HG03103 (cell line): Measurements from ENCODE around the gene STAU1.
"Not testable (repeated sequence)": the region's sequence is repeated elsewhere in the genome, so short reads cannot be mapped to it uniquely, and the experiment has no call there.

Source experiments
- ATAC-seq: cut with Tn5 transposase; IDR thresholded peaks from one replicate; pipeline ENCODE4 v1.9.1; 2021; ENCODE audit warnings: low read depth; ENCODE audit not compliant: unreplicated experiment

Gene STAU1

DNA sequence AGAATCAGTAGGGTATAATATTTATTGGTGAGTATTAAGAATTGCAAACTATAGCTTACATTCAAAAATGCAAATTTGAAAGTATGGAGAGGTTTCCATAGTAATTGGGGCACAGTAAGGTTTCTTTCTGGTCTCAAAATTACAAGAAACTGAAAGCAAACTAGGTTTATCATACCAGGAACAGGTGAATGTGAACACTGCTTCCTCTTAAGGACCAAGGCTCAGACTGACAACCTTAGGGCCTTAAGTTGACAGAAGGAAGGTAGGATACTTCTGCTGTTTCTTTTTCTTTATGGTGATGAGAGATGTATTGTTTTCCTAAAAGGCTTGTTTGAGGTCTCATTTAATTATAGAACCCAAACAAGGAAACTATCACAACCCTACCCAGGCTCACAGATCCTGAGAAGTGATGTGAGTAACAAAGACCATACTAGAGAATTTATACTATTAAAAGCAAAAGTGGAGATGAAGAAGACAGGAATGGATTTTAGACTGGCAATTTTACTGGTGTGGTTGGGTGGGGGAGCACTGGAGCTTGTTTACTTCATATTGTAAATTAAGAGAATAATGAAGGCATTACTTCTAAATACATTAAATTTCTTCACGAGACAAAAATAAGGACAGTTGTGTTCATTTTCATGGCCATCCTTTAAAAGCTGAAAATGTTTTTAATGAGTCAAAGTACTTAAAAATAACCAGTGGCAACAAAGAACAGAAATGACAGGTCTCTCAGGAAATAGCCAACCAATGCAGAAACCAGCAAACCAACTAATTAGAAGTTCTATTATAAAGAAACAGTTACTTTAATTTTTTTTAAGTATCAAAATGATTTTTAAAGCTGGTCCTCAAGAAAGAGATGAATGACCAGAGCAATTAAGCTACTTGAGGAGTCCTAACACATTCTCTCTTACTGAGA lies 21.3 kb downstream of the STAU1 start:
- peak; percentile 61 for ATAC-seq

DNA sequence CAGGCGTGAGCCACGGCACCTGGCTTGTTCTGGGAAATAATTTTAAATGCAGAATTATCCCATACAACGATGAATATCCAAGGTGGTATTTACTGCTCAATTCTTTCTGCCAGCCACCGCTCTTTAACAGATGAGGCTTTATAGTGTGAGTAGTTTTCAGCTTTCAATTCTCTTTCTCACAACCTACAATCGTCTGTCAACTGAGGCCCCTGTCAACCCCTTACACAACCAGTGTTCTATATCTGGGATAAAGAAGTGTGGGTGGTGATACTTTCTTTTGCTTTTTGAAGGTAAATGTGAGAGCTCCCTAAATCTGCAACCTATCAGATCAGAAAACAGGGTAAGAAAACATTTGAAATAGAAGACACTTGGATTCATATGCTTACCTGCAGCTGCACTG lies 22.5 kb downstream of the STAU1 start:
- ATAC-seq: no peak

DNA sequence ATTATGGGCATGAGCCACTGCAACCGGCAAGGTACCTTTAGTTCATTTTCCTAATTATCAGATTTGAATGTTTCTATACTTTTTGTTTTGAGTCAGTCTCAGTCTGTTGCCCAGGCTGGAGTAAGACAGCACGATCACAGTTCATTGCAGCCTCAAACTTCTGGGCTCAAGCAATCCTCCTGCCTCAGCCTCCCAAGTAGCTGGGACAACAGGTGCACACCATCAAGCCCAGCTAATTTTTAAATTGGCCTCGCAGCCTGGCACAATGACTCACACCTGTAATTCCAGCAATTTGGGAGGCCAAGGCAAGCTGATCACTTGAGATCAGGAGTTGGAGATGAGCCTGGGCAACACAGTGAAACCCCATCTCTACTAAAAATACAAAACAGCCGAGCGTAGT lies 24.4 kb downstream of the STAU1 start:
- ATAC-seq: no peak

DNA sequence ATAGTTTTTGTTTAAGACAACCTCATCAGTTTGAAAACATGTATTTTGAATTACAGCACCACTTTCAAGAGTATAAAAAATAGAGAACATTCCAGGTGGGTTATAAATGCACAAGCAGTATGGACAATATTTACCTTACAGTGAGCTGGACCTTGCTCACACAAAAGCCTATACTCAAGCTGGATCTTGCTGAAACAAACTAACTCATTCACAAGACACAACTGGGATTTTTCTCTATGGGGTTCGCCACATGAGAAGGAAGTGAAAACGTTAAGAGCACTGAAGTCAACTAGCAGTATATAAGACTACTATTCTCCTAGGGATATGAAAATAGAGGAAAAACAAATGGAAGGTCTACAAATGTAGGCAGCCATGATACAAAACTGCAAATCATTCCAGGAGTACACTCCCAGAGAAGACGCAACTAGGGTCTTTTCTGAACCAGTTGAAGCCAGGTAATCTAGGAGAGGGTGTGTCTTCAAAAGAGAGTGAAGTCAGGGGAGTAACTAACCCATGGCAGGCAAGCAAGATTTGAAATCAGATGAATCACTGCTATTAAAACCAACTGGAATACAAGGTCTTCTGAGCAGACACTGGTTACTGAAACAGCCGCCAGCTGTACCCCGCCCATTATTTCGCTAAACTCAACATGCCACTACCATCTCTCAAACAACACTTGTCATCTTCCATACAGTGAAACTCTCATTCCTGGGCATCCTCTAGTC lies 26.5 kb downstream of the STAU1 start:
- no peak for ATAC-seq

DNA sequence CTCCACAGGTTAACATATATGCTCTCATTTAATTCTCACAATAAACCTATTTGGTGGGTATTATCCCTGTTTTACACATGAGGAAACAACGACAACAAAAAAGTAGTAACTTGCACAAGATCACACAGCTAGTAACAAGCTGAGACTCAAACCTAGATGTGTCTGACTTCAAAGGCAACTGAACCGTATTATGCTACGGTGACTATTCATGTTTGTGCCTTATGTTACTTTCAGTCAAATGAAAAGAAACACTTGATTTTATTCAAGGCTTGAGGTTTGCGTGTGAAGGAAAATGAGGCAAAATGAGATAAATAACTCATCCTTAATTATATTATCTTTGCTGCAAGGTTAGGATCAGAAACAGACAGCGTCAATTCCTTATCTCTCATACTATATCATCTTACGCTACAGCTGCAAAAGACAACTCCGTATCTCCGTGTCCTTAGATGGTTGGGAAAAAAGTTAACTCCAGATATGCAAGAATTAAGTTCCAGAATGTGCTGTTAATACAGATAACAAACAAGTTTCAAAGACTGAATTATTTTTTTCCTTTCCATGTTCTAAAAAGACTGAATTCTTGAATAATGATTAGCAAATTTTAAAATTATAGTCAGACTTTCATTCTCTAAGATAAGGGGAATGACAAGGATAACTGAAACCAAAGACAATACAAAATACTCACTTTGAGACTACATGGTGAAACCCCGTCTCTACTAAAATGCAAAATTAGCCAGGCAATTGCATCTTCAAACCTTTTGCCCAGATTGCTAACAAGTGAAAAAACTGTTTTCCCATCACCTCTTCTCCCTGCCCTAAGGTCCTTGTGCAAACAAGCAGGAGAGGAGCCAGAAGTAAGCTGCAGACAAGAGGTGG lies 27.8 kb downstream of the STAU1 start:
- no peak for ATAC-seq

DNA sequence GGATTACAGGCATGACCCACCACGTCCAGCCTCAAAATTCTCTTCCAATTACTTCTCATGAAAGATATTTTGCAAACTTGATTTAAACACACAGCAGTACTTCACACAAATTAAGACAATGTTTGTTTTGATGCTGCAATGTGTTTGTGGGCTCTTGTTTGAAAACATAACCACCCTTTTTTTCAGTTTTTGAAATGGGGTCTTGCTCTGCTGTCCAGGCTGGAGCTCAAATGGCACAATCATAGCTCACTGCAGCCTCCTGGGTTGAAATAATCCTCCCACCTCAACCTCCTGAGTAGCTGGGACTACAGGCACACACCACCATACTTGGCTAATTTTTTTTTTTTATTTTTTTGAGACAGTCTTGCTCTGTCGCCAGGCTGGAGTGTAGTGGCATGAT lies 31.0 kb downstream of the STAU1 start:
- no peak for ATAC-seq

DNA sequence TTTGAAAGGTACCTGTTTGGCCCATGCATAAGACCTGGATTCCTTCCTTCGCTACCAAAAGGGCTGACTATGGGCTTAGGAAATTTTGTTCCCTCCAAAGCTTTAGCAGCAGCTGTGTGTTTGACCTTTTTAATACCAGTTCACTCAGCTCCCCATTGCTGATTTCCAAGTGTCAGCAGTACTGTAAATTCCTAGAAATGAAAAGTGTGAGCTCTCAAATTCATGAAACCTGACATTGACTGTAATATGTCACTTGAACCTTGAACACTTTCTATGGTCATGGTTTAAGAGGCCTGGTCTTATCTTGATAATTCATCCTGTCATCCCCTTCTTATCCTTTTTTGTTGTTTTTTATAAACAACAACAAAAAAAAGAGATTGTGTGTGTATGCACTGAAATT lies 31.7 kb downstream of the STAU1 start:
- ATAC-seq: no peak

DNA sequence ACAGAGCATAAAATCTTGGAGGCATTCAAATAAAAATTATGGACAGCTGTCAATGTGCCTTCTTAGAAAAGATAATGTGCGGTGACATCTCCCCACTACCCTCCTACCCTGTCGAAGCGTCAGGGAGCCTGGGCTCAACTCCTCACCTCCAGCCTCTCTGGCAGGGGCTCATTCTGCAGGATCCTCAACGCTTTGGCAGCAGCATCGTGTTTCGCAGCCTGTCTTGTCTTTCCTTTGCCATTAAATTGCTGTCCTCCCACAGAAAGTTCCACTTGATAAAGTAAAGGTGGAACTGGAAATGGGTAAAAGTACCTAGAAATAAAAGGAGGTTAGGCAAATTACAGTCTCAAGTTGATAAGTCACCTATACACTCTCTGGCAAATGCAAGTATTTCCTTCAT lies 36.7 kb downstream of the STAU1 start:
- no peak for ATAC-seq

DNA sequence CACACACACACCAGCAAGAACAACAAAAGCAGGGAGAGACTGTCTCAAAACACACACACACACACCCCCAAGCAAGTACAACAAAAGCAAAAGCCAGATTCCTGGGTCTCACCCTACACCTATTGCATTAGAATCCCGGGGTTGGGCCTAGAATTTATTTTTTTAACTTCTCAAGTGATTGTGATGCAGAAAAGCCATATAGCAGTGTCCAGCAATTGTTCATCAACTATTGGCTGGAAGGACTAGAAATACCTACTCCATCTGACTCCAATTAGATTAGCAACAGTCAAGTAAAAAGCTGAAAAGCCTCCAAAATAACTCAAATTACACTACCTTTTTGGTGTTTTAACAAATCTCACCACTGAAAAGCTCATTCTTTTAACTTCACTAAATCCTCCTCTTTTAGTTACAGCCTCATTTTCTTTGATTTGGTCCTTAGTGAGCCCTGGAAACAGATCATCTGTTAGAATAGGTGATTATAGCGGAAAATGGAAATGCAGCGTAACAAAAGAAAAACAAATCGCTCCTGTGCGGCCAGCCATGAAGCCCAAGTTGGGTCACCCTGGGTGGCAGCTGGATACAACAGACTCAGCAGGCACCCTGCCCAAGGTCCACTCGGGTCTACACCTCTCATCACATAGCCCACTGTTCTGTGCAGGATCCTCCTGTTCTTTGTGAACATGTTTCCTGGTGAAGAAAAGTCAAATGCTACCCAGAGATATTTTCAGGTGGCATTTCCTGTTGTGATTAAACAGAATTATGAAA lies 38.7 kb downstream of the STAU1 start:
- ATAC-seq: no peak

DNA sequence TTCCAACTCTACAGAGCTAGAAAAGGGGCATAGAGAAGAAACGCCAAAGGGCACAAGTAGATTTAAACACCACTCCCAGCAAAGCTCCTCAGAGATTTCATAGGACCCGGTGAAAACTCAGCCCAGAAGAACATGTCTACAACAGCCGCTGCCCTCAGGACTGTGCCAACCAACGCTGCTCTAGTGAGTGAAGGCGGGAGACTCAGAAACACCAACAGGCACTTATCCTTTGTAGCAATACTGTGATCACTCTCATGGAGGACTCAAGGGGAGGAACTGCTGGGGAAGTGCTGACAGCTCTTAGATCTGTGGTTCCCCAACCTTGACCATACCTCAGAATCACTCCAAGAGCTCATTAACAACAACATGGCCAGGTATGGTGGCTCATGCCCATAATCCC lies 39.5 kb downstream of the STAU1 start:
- no peak for ATAC-seq

DNA sequence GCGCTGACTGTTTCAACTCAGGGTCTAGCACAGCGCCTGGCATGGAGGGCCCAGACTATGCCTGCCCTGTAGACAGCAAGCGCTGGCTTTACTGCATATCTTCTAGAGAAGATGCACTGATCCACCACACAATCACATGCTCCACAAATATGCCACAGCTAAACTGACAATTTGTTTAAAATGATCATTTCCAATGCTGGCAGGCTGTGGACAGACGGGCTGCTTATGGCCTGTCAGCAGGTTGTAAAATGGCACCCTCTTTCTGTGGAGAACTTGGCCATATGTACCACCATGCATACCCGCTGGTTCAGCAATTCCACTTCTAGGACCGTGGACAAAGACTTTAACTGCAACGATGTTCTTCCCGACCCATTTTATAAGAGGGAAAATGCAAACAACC lies 40.8 kb downstream of the STAU1 start:
- ATAC-seq: no peak

DNA sequence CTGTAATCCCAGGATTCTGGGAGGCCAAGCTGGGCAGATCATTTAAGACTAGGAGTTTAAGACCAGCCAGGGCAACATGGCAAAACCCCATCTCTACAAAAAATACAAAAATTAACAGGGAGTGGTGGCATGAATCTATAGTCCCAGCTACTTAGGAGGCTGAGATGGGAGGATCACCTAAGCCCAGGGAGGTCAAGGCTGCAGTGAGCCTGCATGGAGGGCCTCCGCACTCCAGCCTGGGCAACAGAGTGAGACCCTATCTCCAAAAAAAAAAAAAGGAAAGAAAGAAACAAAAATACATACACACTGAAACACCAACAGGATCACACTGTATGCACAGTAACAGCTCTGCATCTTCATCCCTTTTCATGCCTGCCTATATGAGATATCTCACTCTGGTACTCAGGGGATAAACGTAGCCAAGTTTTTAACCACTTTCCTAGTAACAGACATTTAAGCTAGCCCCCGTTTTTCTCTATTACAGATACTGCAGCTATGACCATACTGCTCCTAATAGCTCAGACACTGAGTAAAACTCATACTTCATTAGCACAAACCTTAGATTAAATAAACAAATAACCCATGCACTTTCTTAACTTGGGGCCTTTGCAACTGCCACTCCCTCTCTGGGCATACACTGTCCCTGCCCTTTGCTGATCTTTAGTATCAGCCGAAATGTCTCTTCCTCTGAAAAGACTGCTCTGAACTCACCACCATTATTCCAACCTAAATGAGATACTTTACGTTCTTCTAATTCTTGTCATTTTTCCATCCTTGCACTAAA lies 41.5 kb downstream of the STAU1 start:
- no peak for ATAC-seq

DNA sequence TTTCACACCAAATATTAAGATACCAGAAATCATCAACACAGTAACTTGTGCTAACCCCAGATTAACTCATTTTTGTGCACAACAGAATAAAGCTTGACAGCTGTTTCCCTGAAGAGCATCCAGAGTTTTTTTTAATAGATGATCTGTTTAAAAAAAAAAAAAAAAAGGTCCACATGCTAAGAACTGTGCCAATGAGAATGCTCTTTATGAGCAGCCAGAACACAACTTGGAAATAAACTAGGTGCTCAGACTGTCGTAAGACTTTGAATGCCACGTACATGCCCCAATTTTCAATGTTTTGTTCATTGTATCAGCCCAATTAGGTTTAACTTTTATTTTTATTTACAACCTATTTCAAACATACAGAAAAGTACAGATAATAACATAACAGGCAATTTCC lies 47.3 kb downstream of the STAU1 start:
- no peak for ATAC-seq

DNA sequence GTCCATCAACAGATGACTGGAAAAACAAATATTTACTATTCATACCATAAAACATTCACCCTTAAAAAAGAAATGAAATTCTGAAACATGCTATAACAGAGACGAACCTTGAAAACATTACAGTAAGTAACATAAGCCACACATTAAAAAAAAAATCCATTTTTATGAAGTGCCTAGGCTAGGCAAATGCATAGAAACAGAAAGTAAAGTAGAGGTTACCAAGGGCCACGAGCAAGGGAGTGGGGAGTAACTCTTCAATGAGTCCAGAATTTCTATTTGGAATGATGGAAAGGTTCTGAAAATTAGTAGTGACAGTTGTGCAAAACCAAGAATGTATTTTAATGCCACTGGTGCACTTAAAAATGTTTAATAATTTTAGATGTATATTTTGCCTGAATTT lies 47.7 kb downstream of the STAU1 start:
- ATAC-seq: no peak

DNA sequence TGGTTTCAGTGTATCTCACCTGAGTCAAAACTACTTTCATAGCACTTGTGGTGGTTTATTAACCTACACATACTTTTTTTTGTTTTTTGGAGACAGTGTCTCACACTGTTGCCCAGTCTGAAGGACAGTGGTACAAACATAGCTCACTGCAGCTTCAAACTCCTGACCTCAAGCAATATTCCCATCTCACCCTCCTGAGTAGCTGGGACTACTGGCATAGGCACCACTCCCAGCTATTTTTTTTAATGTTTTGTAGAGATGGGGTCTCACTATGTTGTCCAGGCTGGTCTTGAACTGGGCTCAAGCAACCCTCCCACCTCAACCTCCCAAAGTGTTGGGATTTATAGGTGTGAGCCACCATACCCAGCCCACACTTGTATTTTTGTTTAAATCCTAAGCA lies 49.7 kb downstream of the STAU1 start:
- ATAC-seq: no peak

DNA sequence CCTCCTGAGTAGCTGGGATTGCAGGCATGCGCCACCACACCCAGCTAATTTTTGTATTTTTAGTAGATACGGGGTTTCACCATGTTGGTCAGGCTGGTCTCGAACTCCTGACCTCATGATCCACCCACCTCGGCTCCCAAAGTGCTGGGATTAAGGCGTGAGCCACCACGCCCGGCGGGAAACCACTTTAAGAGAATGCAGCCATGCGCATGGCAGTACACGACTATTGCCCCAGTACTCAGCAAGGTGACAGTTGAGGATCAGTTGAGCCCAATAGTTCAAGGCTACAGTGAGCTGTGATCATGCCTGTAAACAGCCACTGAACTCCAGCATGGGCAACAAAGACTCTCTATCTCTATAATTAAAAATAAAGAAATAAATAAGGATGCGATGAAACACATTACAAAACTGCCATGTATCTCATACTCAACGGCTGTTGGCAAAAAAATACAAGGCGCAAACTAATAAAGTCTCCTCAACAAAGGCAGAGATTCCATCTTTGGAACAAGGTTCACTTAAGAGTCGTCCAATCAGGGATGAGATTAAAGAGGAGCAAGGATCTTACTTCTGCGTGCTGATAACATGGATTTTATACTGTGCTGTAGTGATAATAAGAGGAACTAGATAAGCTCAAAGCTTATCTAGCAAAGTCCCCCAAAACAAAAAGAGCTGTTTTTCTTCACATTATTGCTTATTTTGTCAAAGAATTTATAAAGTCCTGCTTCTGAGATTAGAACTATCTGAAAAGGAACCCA lies 51.1 kb downstream of the STAU1 start:
- no peak for ATAC-seq

DNA sequence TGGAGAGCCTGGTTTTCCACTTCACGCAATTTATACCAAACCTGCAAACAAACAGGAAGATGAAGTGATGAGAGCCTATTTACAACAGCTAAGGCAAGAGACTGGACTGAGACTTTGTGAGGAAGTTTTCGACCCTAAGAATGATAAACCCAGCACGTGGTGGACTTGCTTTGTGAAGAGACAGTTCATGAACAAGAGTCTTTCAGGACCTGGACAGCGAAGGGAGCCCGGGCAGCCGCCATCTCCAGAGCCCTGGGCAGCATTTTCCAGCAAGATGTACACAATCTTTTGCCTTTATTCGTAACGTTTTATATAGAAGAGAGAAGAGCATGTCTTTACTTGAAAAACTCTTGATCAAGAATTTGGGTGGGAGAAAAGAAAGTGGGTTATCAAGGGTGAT lies 53.3 kb downstream of the STAU1 start:
- ATAC-seq: not testable (repeated sequence)

DNA sequence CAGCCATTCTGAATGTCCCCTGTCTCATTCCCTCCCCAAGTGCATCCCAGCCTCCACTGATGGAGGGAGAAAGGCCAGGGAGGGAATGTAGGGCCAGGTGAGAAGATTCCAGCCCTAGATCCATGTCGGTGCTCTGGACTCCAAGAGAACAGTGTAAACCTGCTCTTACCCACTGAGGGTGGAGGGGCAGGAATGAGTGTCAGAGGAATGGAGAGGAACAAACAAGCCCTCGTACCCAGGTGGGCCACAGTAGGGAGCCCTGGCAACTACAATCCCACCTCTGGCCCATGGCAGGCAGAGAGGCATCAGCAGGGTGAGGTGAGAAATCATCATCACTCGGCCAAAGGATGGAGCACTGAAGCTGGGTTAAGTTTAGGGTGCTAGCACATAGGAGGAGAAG lies 54.6 kb downstream of the STAU1 start:
- no peak for ATAC-seq

DNA sequence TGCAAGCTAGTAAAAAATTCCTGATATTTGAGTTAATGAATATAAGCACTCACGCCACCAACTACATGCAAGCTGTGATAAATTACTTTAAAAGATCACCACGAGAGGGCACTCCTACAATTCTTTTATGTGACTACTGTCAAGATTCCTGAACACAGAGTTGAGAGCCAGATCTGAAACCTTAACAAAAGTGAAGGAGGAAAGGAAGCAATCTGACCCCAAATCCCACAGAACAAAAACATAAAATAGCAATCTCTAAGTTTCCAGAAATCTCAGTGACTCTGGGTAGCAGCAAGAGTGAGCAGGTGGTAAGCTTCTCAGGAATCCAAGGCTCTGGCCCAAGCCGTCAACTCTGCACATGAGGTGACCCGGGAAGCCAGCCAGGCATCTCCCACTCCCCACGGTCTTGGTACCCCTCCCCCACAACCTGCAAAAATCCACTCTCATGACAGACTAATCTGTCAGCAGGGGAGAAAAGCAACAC lies 55.1 kb downstream of the STAU1 start:
- no peak for ATAC-seq
